ENCODE measurements around the gene CACNB2. TPM values are rescaled to one million over a fixed set of nuclear protein-coding genes. Genes with fewer than 3 reads are reported as not detected.
"Not testable (repeated sequence)": the region's sequence is repeated elsewhere in the genome, so short reads cannot be mapped to it uniquely, and the experiment has no call there.

CACNB2 gene
- total RNA-seq, 1 donor from 2014 or later = 4.9 TPM

- TF ChIP-seq, protein P1, sequence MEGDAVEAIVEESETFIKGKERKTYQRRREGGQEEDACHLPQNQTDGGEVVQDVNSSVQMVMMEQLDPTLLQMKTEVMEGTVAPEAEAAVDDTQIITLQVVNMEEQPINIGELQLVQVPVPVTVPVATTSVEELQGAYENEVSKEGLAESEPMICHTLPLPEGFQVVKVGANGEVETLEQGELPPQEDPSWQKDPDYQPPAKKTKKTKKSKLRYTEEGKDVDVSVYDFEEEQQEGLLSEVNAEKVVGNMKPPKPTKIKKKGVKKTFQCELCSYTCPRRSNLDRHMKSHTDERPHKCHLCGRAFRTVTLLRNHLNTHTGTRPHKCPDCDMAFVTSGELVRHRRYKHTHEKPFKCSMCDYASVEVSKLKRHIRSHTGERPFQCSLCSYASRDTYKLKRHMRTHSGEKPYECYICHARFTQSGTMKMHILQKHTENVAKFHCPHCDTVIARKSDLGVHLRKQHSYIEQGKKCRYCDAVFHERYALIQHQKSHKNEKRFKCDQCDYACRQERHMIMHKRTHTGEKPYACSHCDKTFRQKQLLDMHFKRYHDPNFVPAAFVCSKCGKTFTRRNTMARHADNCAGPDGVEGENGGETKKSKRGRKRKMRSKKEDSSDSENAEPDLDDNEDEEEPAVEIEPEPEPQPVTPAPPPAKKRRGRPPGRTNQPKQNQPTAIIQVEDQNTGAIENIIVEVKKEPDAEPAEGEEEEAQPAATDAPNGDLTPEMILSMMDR (IDR thresholded peaks at IDR 0.05; ENCODE audit: unreplicated experiment) = no peak
- no peak overlapping the region for H3K4me3 Mint-ChIP-seq (ENCODE audit: low read depth)
- peaks cover 4% of the 10 kb centered on the region for H3K9me3 Mint-ChIP-seq (ENCODE audit: low read depth)
- H3K36me3 Mint-ChIP-seq (ENCODE audit: insufficient read depth) = peaks cover 2% of the 10 kb centered on the region
- peaks cover 6% of the 10 kb centered on the region for H3K4me1 Mint-ChIP-seq (ENCODE audit: low read depth)
- no peak for DNase-seq (ENCODE audit: low spot score, unreplicated experiment)
- H3K27me3 Mint-ChIP-seq = no peaks in the 10 kb centered on the region
- no peak overlapping the region for H3K27ac Mint-ChIP-seq
Measured at GRCh38 chr10:18164093-18164492, 23.9 kb downstream of the CACNB2 start.

GRCh38 chr10:18164748-18165361, 24.6 kb downstream of the CACNB2 start:
- no peak for DNase-seq (ENCODE audit: low spot score, unreplicated experiment)
- Mint-ChIP-seq H3K4me1 (ENCODE audit: low read depth) (peaks cover 6% of the 10 kb centered on the region), H3K36me3 (ENCODE audit: insufficient read depth) (peaks cover 2% of the 10 kb centered on the region), H3K4me3 (ENCODE audit: low read depth) (no peak overlapping the region), H3K9me3 (ENCODE audit: low read depth) (peaks cover 4% of the 10 kb centered on the region), H3K27ac (no peak overlapping the region), H3K27me3 (no peaks in the 10 kb centered on the region)
- TF ChIP-seq, protein P1 (IDR thresholded peaks at IDR 0.05; ENCODE audit: unreplicated experiment) = no peak

DNA sequence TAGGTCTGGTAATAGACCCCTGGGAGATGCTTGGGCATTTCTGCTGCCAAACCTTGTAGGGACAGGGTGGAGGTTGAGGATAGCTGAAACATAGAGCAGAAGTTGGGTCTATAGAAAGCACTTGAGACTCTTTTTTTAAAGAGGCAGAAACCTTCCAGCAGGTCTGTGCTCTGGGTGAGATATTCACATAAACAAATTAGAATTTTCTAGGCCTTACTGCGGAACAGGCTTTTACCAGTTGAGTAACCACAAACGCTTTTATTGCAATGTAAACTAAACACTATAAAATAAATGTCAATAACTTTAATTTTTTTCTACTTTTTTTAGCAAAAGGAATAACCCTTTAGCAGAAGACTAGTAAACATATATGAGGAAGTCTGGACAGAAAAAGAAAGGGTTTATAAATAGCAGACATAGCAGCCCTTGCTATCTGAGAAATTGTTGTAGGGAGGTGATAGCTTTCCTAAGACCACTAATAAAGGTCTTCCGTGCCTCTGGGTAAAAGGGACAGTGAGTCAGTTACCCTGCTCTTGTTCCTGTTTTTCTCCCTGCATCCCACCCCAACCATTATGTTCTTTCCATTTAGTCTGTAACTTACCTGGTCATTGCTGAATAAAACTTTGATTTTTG, 38.7 kb downstream of the CACNB2 start:
- no peak for DNase-seq (ENCODE audit: low spot score, unreplicated experiment)
- no peaks in the 10 kb centered on the region for H3K9me3 Mint-ChIP-seq (ENCODE audit: low read depth)
- no peak overlapping the region for H3K4me3 Mint-ChIP-seq (ENCODE audit: low read depth)
- TF ChIP-seq, protein P1 (IDR thresholded peaks at IDR 0.05; ENCODE audit: unreplicated experiment) = no peak
- H3K27me3 Mint-ChIP-seq = no peaks in the 10 kb centered on the region
- no peaks in the 10 kb centered on the region for H3K36me3 Mint-ChIP-seq (ENCODE audit: insufficient read depth)
- no peaks in the 10 kb centered on the region for H3K4me1 Mint-ChIP-seq (ENCODE audit: low read depth)
- no peak overlapping the region for H3K27ac Mint-ChIP-seq

GRCh38 chr10:18179891-18180290, 39.7 kb downstream of the CACNB2 start:
- DNase-seq (ENCODE audit: low spot score, unreplicated experiment) = no peak
- no peaks in the 10 kb centered on the region for H3K9me3 Mint-ChIP-seq (ENCODE audit: low read depth)
- TF ChIP-seq, protein P1 (IDR thresholded peaks at IDR 0.05; ENCODE audit: unreplicated experiment) = no peak
- no peaks in the 10 kb centered on the region for H3K36me3 Mint-ChIP-seq (ENCODE audit: insufficient read depth)
- H3K4me3 Mint-ChIP-seq (ENCODE audit: low read depth) = no peak overlapping the region
- H3K27ac Mint-ChIP-seq = no peak overlapping the region
- H3K4me1 Mint-ChIP-seq (ENCODE audit: low read depth) = no peaks in the 10 kb centered on the region
- H3K27me3 Mint-ChIP-seq = no peaks in the 10 kb centered on the region

- not testable (repeated sequence) for H3K9me3 Mint-ChIP-seq (ENCODE audit: low read depth)
Measured at GRCh38 chr10:18181382-18181781, 41.2 kb downstream of the CACNB2 start.

GRCh38 chr10:18185621-18186020, 45.4 kb downstream of the CACNB2 start:
- no peaks in the 10 kb centered on the region for H3K36me3 Mint-ChIP-seq (ENCODE audit: insufficient read depth)
- peaks cover 9% of the 10 kb centered on the region for H3K9me3 Mint-ChIP-seq (ENCODE audit: low read depth)
- TF ChIP-seq, protein P1 (IDR thresholded peaks at IDR 0.05; ENCODE audit: unreplicated experiment) = no peak
- no peaks in the 10 kb centered on the region for H3K4me1 Mint-ChIP-seq (ENCODE audit: low read depth)
- H3K27ac Mint-ChIP-seq = peak overlapping the region; percentile 42
- no peak overlapping the region for H3K4me3 Mint-ChIP-seq (ENCODE audit: low read depth)
- DNase-seq (ENCODE audit: low spot score, unreplicated experiment) = no peak
- H3K27me3 Mint-ChIP-seq = no peaks in the 10 kb centered on the region

More at GRCh38 chr10:18181382-18181781, 41.2 kb downstream of the CACNB2 start:
- not testable (repeated sequence) for H3K36me3 Mint-ChIP-seq (ENCODE audit: insufficient read depth); H3K4me3 Mint-ChIP-seq (ENCODE audit: low read depth); DNase-seq (ENCODE audit: low spot score, unreplicated experiment); H3K27me3 Mint-ChIP-seq; H3K4me1 Mint-ChIP-seq (ENCODE audit: low read depth); H3K27ac Mint-ChIP-seq

Measured in progenitor cell of endocrine pancreas (in vitro differentiated cells).